Sigmoid colon (tissue), 7 donors: ENCODE measurements around the gene LPIN1. TPM values are rescaled to one million over a fixed set of nuclear protein-coding genes. Genes with fewer than 3 reads are reported as not detected.

Source experiments
- DNase-seq: peaks from one replicate; pipeline ENCODE4 v3.0.0-alpha.2; 2019
- H3K27ac ChIP-seq, 4 donors: fragments of 200-600 bp; sonication (generic); one replicate each; pipeline ENCODE4 v1.5.1; 2016 to 2019; ENCODE audit warnings: mild to moderate bottlenecking in 1 of 4
- H3K27me3 ChIP-seq, 3 donors: fragments of 200-600 bp; sonication (generic); one replicate each; pipeline ENCODE4 v1.5.1; 2019; ENCODE audit warnings: mild to moderate bottlenecking in 1 of 3
- H3K36me3 ChIP-seq, 4 donors: fragments of 200-600 bp; sonication (generic); one replicate each; pipeline ENCODE4 v1.5.1; 2016 to 2019
- H3K4me1 ChIP-seq, 4 donors: fragments of 200-600 bp; sonication (generic); one replicate each; pipeline ENCODE4 v1.5.1; 2017 to 2019
- H3K4me3 ChIP-seq, 4 donors: fragments of 200-600 bp; sonication (generic); one replicate each; pipeline ENCODE4 v1.5.1; 2017 to 2019; ENCODE audit warnings: mild to moderate bottlenecking in 2 of 4, moderate library complexity in 1 of 4
- H3K9me3 ChIP-seq, 4 donors: fragments of 200-600 bp in 3 of 4; sonication (generic) in 3 of 4; one replicate each; pipeline versions ENCODE4 v1.5.1 to v1.6.1; 2013 to 2019
- EP300 ChIP-seq, 4 donors: sonication (generic); formaldehyde crosslinking; IDR thresholded peaks; one replicate each; pipeline ENCODE4 v1.6.1; 2017; ENCODE audit warnings: antibody characterized with exemption in 4 of 4
- POLR2A ChIP-seq, 2 donors: fragments of 450-650 bp; IDR thresholded peaks; one replicate each; pipeline ENCODE4 v1.6.1; 2016; ENCODE audit warnings: antibody characterized with exemption in 2 of 2, mild to moderate bottlenecking in 2 of 2, moderate library complexity in 2 of 2
- POLR2AphosphoS5 ChIP-seq, 4 donors: sonication (generic); formaldehyde crosslinking; IDR thresholded peaks; one replicate each; pipeline ENCODE4 v1.6.1; 2017; ENCODE audit warnings: antibody characterized with exemption in 4 of 4
- WGBS, 2 donors: extraction: QIAGEN DNeasy Blood & Tissue Kit; methylation state at CpG; one replicate each; pipeline ENCODE4 v1.1.7; 2013; 5-methylcytosine and 5-hydroxymethylcytosine counted together
- intact Hi-C: fragments of 100-400 bp; cut with DNase I; formaldehyde crosslinking; loops from one replicate; pipeline ENCODE4 v1.15.1; 2023
- polyA plus RNA-seq, 3 donors: library from polyadenylated mRNA; stranded (reverse); fragments of 200-250 nt; gene quantifications; one replicate each; pipeline ENCODE4 v1.2.3, GENCODE V29; 2013
- total RNA-seq, 4 donors: library from RNA; depleted of rRNA; stranded (reverse); fragments of >200 nt; gene quantifications; one replicate each; pipeline ENCODE4 v1.1.0, GENCODE V29; 2016
- TF ChIP-seq, protein P1 (sequence below), 4 experiments: fragments of 450-650 bp in 3 of 4; fragments of 200-600 bp in 1 of 4; IDR thresholded peaks; one replicate each; pipeline ENCODE4 v1.5.1; 2016 to 2019; ENCODE audit warnings: antibody characterized with exemption in 4 of 4, mild to moderate bottlenecking in 3 of 4, moderate library complexity in 2 of 4
- donor health status: healthy with polysubstance abuse.
- donor health status: Bipolar disorder and iron deficiency.
- donor health status: healthy.

Gene LPIN1
- total and polyA plus RNA-seq, 7 donors: 4.2 to 37.4 (median 28.2) TPM

DNA sequence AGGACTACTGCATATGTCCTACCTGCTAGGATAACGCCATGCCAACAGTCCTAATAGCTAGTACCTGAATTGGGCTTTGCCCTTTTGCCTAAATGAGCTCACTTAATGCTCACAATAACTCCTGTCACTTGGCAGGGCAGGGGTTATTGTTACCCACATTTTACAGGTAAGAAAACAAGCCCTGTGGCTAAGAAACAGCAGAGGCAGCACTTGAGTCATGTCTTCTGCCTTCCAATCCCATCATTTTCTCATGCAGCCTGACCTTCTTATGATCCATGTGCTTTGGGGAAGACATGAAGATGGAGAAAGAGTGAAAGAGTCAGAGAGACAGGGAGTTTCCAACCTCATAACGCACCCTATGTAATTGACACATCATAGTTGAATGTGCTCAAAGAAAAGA lies 33.6 kb upstream of the LPIN1 start:
- TF ChIP-seq EP300 (IDR thresholded peaks at IDR 0.05) (no peak), POLR2AphosphoS5 (IDR thresholded peaks at IDR 0.05) (no peak), POLR2A (IDR thresholded peaks at IDR 0.05) (no peak)
- TF ChIP-seq, protein P1, sequence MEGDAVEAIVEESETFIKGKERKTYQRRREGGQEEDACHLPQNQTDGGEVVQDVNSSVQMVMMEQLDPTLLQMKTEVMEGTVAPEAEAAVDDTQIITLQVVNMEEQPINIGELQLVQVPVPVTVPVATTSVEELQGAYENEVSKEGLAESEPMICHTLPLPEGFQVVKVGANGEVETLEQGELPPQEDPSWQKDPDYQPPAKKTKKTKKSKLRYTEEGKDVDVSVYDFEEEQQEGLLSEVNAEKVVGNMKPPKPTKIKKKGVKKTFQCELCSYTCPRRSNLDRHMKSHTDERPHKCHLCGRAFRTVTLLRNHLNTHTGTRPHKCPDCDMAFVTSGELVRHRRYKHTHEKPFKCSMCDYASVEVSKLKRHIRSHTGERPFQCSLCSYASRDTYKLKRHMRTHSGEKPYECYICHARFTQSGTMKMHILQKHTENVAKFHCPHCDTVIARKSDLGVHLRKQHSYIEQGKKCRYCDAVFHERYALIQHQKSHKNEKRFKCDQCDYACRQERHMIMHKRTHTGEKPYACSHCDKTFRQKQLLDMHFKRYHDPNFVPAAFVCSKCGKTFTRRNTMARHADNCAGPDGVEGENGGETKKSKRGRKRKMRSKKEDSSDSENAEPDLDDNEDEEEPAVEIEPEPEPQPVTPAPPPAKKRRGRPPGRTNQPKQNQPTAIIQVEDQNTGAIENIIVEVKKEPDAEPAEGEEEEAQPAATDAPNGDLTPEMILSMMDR (IDR thresholded peaks at IDR 0.05): no peak
- H3K9me3 ChIP-seq: no peaks in the 10 kb centered on the region
- no peaks in the 10 kb centered on the region for H3K36me3 ChIP-seq
- peaks cover 0 to 32% (median 22%) of the 10 kb centered on the region in 4 donors for H3K4me1 ChIP-seq
- no peak overlapping the region for H3K4me3 ChIP-seq
- intact Hi-C loops: no loop called here
- no peak overlapping the region for H3K27ac ChIP-seq
- DNase-seq: no peak
- WGBS, 2 donors: 79 to 92% methylated on average over 2 of the region's 2 CpGs
- no peaks in the 10 kb centered on the region for H3K27me3 ChIP-seq

DNA sequence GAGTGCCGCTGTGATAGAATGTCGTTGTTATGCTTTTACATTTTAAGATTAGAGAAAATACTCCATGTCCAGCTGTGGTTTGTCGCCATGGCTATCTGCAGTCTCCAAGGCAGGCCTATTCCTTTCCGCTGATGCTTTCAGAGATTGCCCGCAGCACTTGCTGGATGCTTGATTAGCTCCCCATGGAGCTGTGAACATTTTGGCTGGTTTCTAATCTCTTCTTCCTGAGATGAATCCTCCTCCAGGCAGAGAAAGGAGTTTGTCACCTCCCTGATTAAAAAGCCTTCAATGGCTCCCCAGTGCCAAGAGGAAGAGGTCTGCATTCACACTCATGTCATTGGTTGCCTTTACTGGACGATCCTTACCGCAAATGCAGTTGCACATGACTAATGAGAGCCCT lies 32.6 kb upstream of the LPIN1 start:
- Histone ChIP-seq H3K27me3 (no peaks in the 10 kb centered on the region), H3K4me3 (no peak overlapping the region), H3K4me1 (peaks cover 0 to 32% (median 22%) of the 10 kb centered on the region in 4 donors), H3K9me3 (no peaks in the 10 kb centered on the region), H3K27ac (no peak overlapping the region), H3K36me3 (no peaks in the 10 kb centered on the region)
- TF ChIP-seq EP300 (IDR thresholded peaks at IDR 0.05) (no peak), POLR2A (IDR thresholded peaks at IDR 0.05) (no peak), POLR2AphosphoS5 (IDR thresholded peaks at IDR 0.05) (no peak)
- TF ChIP-seq, protein P1 (IDR thresholded peaks at IDR 0.05): no peak
- intact Hi-C loops: no loop called here
- WGBS, 2 donors: 89 to 96% methylated on average over 7 of the region's 7 CpGs
- DNase-seq: no peak

DNA sequence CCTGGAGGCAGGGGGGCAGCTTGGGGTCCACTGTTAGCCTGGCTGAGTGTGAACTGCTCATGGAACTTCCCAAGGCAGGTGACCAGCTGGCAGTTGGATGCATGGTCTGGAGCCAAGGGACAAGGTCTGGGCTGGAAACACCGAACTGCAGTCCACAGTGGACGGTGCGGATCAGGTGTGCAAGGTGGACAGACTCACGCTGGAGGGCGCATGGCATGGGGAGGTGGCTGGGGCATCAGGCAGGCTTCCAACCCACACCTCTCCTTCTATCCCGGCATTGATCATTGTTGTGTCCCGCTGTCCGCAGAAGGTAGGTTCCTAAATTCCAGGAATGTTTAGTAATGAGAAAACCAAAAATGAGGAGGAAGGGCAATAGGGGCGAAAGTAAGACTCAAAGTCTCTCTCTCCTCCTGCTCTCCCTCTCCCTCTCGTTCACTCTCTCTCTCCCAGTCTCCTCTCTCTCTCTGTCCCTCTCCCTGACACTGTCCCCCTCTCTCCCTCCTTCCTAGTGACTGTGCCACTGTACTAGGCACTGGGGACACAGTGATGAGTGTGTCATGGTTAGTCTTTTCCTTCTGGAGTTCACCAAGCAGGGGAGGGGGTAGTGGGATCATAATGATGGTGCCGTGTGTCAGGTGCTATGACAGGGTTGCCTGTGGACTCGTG lies 30.3 kb upstream of the LPIN1 start:
- intact Hi-C loops: no loop called here
- no peaks in the 10 kb centered on the region for H3K36me3 ChIP-seq
- H3K9me3 ChIP-seq: no peaks in the 10 kb centered on the region
- TF ChIP-seq POLR2AphosphoS5 (IDR thresholded peaks at IDR 0.05): no peak
- TF ChIP-seq EP300 (IDR thresholded peaks at IDR 0.05): no peak
- TF ChIP-seq, protein P1 (IDR thresholded peaks at IDR 0.05): no peak
- no peak for TF ChIP-seq POLR2A (IDR thresholded peaks at IDR 0.05)
- no peak for DNase-seq
- peaks cover 0 to 17% (median 5%) of the 10 kb centered on the region in 4 donors for H3K4me1 ChIP-seq
- WGBS, 2 donors: 88 to 92% methylated on average over 12 of the region's 12 CpGs
- no peak overlapping the region for H3K4me3 ChIP-seq
- H3K27me3 ChIP-seq: no peaks in the 10 kb centered on the region
- no peak overlapping the region for H3K27ac ChIP-seq

DNA sequence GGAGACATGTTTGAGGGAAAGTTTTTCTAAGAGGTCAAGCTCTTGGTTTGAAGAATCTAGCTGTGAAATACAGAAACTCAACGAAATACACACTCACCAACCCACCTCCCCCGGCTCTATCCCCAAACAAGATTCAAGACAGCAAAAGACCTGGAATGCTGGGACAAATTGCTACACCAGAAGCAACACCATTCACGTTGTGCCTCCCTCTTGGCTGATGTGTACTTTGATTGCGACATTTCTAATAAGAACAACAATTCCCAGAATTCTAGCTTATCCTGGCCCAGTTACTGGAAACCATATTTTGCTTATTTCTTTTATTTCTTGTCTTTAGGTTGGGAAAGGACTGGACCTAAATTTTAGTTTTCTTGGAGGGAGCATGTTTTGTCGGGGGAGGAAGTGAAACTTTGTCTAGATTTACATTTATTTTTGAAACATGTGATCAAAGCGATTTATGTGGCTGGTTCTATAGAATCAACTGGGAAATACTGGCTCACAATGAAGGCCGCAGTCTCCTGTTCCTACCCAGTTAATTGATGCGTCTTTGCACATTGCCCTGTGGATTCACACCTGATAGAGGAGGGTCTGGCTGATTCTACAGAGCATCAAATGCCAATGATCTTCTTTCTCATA lies 29.6 kb upstream of the LPIN1 start:
- Histone ChIP-seq H3K36me3 (no peaks in the 10 kb centered on the region), H3K4me1 (peaks cover 0 to 10% (median under 1%) of the 10 kb centered on the region in 4 donors), H3K4me3 (no peak overlapping the region), H3K27ac (no peak overlapping the region), H3K27me3 (no peaks in the 10 kb centered on the region), H3K9me3 (no peaks in the 10 kb centered on the region)
- intact Hi-C loops: no loop called here
- whole genome bisulfite sequencing, 2 donors: 67 to 71% methylated on average over 8 of the region's 8 CpGs
- DNase-seq: no peak
- TF ChIP-seq, protein P1 (IDR thresholded peaks at IDR 0.05): no peak
- TF ChIP-seq POLR2AphosphoS5 (IDR thresholded peaks at IDR 0.05): peak in 2 of 4 donors; percentile 28 to 45
- no peak for TF ChIP-seq POLR2A (IDR thresholded peaks at IDR 0.05)
